Psoas muscle (tissue), 8 donors: ENCODE measurements around the gene MAPK9. TPM values are rescaled to one million over a fixed set of nuclear protein-coding genes. Genes with fewer than 3 reads are reported as not detected.

Source experiments
- ATAC-seq, 4 donors: fragments of 200-7000 bp; cut with Tn5 transposase; one replicate each; pipeline ENCODE4 v1.9.1; 2020; ENCODE audit warnings: moderate library complexity in 3 of 4, mild to moderate bottlenecking in 2 of 4
- DNase-seq, 2 donors: peaks; one replicate each; pipeline ENCODE4 v3.0.0-alpha.2; 2020
- H3K27ac ChIP-seq: fragments of 200-600 bp; one replicate; pipeline ENCODE4 v1.8.0; 2022
- H3K27me3 ChIP-seq, 3 donors: fragments of 200-600 bp in 1 of 3; one replicate each; pipeline versions ENCODE4 v1.6.1 to v1.8.0; 2013 to 2022; ENCODE audit warnings: low read length in 2 of 3, mild to moderate bottlenecking in 2 of 3, moderate library complexity in 1 of 3; ENCODE audit not compliant: insufficient read depth in 3 of 3
- H3K36me3 ChIP-seq, 2 donors: fragments of 200-600 bp in 1 of 2; one replicate each; pipeline versions ENCODE4 v1.6.1 to v1.8.0; 2013 to 2022; ENCODE audit warnings: low read depth in 1 of 2, mild to moderate bottlenecking in 1 of 2, moderate library complexity in 1 of 2; ENCODE audit not compliant: insufficient read depth in 1 of 2
- H3K4me1 ChIP-seq: fragments of 200-600 bp; one replicate; pipeline ENCODE4 v1.8.0; 2022
- H3K4me3 ChIP-seq: fragments of 200-600 bp; one replicate; pipeline ENCODE4 v1.8.0; 2022; ENCODE audit warnings: mild to moderate bottlenecking
- H3K9me3 ChIP-seq: fragments of 200-600 bp; one replicate; pipeline ENCODE4 v1.8.0; 2022
- WGBS, 3 donors: extraction: QIAGEN DNeasy Blood & Tissue Kit; methylation state at CpG; one replicate each; pipeline versions ENCODE4 v1.1.6 to v1.1.7; 2013; 5-methylcytosine and 5-hydroxymethylcytosine counted together
- intact Hi-C, 2 donors: fragments of 100-400 bp; cut with DNase I; formaldehyde crosslinking; loops; one replicate each; pipeline versions ENCODE4 v1.11.0 to v1.14.2; 2022
- polyA plus RNA-seq, 3 donors: library from polyadenylated mRNA; stranded (reverse); fragments of 200-250 nt; gene quantifications; one replicate each; pipeline ENCODE4 v1.2.3, GENCODE V29; 2013
- total RNA-seq, 4 donors: library from RNA; stranded (reverse); fragmentation: NEBNext Ultra II Directional in 2 of 4; extraction: Animal tissue kit (Norgen Biotek cat#: 25700) in 2 of 4; gene quantifications; one replicate each; pipeline versions ENCODE4 v1.2.1 to v1.2.4, GENCODE V29; 2021 to 2023
- TF ChIP-seq, protein P1 (sequence below): fragments of 200-600 bp; IDR thresholded peaks from one replicate; pipeline ENCODE4 v1.8.0; 2022; ENCODE audit warnings: antibody characterized with exemption
- donor health status: healthy with polysubstance abuse.
- donor health status: DM: no; HTN: no; CAD: no; lungs with moderate emphysema.
- donor health status: Bipolar disorder and iron deficiency.
- donor health status: healthy.
- donor health status: DM: yes; HTN: yes; CAD: no.
- donor health status: DM: no; HTN: no; CAD: no.
- donor health status: DM: no; HTN: no; CAD: no.
- donor health status: DM: yes; HTN: yes; CAD: no.

The MAPK9 gene
- total and polyA plus RNA-seq, 7 donors, result 16.1 to 40.1 (median 34.3) TPM

DNA sequence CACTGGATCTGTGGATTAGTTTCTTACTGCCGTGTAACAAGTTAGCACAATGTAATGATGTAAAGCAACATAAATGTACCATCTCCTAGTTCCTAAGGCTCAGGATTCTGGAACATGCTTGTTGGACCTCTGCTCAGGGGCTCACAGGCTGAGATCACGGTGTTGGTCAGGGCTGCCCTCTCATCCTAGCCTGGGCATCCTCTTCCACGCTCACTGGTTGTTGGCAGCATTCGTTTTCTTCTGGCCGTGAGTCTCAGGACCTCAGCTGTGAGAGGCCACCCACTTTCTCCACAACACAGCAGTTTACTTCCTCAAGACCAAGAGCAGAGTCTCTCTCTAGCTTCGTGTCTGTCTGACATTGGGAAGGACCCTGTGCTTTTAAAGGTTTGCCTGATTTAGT lies 100.2 kb downstream of the MAPK9 start:
- TF ChIP-seq, protein P1, sequence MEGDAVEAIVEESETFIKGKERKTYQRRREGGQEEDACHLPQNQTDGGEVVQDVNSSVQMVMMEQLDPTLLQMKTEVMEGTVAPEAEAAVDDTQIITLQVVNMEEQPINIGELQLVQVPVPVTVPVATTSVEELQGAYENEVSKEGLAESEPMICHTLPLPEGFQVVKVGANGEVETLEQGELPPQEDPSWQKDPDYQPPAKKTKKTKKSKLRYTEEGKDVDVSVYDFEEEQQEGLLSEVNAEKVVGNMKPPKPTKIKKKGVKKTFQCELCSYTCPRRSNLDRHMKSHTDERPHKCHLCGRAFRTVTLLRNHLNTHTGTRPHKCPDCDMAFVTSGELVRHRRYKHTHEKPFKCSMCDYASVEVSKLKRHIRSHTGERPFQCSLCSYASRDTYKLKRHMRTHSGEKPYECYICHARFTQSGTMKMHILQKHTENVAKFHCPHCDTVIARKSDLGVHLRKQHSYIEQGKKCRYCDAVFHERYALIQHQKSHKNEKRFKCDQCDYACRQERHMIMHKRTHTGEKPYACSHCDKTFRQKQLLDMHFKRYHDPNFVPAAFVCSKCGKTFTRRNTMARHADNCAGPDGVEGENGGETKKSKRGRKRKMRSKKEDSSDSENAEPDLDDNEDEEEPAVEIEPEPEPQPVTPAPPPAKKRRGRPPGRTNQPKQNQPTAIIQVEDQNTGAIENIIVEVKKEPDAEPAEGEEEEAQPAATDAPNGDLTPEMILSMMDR, result no peak
- DNase-seq, result no peak
- peaks cover 3% of the 10 kb centered on the region for H3K9me3 ChIP-seq
- H3K27me3 ChIP-seq, result no peaks in the 10 kb centered on the region
- intact Hi-C loops, result no loop called here
- H3K4me3 ChIP-seq, result no peak overlapping the region
- WGBS, 3 donors, result 50 to 52% (median 52%) methylated on average over 6 of the region's 6 CpGs
- no peak for ATAC-seq
- H3K27ac ChIP-seq, result no peak overlapping the region
- no peaks in the 10 kb centered on the region for H3K36me3 ChIP-seq
- H3K4me1 ChIP-seq, result no peaks in the 10 kb centered on the region

DNA sequence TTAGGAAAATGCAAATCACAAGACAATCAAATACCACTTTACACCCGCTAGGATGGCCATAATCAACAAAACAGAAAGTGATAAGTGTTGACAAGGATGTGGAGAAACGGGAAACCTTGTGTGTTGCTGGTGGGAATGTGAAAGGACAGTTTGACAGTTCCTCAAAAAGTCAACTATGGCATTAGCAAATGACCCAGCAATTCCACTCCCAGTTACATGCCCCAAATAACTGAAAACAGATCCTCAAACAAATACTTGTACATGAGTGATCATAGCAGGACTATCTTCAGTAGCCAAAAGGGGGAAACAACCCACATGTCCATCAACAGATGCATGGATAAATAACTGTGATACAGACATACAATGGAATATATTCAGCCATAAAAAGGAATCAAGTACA lies 104.1 kb downstream of the MAPK9 start:
- Histone ChIP-seq H3K4me1 (no peaks in the 10 kb centered on the region), H3K27ac (no peak overlapping the region), H3K9me3 (peaks cover 10% of the 10 kb centered on the region), H3K4me3 (no peak overlapping the region), H3K36me3 (no peaks in the 10 kb centered on the region), H3K27me3 (no peaks in the 10 kb centered on the region)
- intact Hi-C loops, result no loop called here
- TF ChIP-seq, protein P1, result no peak
- no peak for DNase-seq
- no peak for ATAC-seq
- WGBS, 3 donors, result 66 to 88% (median 83%) methylated on average over 2 of the region's 2 CpGs

Other genes with a start within 250 kb of the MAPK9 start
- gene RNF130, start 220.3 kb downstream of the MAPK9 start, total RNA-seq, result 10 to 100 TPM; 34.1 to 41.1 (median 37.4) TPM
- 10 to 100 TPM; 35.9 to 45.3 (median 37.2) TPM for gene RNF130, start 220.3 kb downstream of the MAPK9 start, polyA plus RNA-seq
- not detected for gene RASGEF1C, start 82.9 kb downstream of the MAPK9 start, total RNA-seq
- gene RASGEF1C, start 82.9 kb downstream of the MAPK9 start, polyA plus RNA-seq, result under 1 TPM; 0.03 to 0.05 (median 0.04) TPM
- 1 to 10 TPM; 4.4 to 7.2 (median 6.5) TPM for gene GFPT2, start 61.3 kb upstream of the MAPK9 start, total RNA-seq
- 1 to 10 TPM; 2.0 to 2.4 (median 2.4) TPM for gene GFPT2, start 61.3 kb upstream of the MAPK9 start, polyA plus RNA-seq
- gene CNOT6, start 202.3 kb upstream of the MAPK9 start, total RNA-seq, result 10 to 100 TPM in 1 of 4 donors, 1 to 10 TPM in 3; 7.0 to 12.7 (median 8.9) TPM
- 10 to 100 TPM in 1 of 3 donors, 1 to 10 TPM in 2; 3.6 to 13.7 (median 8.4) TPM for gene CNOT6, start 202.3 kb upstream of the MAPK9 start, polyA plus RNA-seq